Measurements from ENCODE around the gene ACBD3.

Gene ACBD3

GRCh38 chr1:226100436-226101391 lies 85.8 kb downstream of the ACBD3 start:
- no peaks in the 10 kb centered on the region for H3K36me3 ChIP-seq (replicated peaks)
- in situ Hi-C loops (cut with HindIII; ENCODE audit: low pct_ligation_motif_present, low sequenced_read_pairs), result no loop called here
- peak; percentile 24 for DNase-seq
- H3K27ac ChIP-seq, result no peak overlapping the region
- H3K4me3 ChIP-seq (ENCODE audit: low read depth, low read length), result peak overlapping the region; percentile 48
- no peaks in the 10 kb centered on the region for H3K27me3 ChIP-seq (replicated peaks)
- no peak for TF ChIP-seq CTCF (IDR thresholded peaks at IDR 0.05; ENCODE audit: low read depth, low read length, missing control alignments)

GRCh38 chr1:226098870-226099835 lies 87.4 kb downstream of the ACBD3 start:
- H3K36me3 ChIP-seq (replicated peaks), result no peaks in the 10 kb centered on the region
- TF ChIP-seq CTCF (IDR thresholded peaks at IDR 0.05; ENCODE audit: low read depth, low read length, missing control alignments), result no peak
- no peak overlapping the region for H3K27ac ChIP-seq
- no peaks in the 10 kb centered on the region for H3K27me3 ChIP-seq (replicated peaks)
- H3K4me3 ChIP-seq (ENCODE audit: low read depth, low read length), result no peak overlapping the region
- in situ Hi-C loops (cut with HindIII; ENCODE audit: low pct_ligation_motif_present, low sequenced_read_pairs), result no loop called here
- DNase-seq, result no peak

- H3K27me3 ChIP-seq (replicated peaks), result no peaks in the 10 kb centered on the region
- H3K4me3 ChIP-seq (ENCODE audit: low read depth, low read length), result no peak overlapping the region
- TF ChIP-seq CTCF (IDR thresholded peaks at IDR 0.05; ENCODE audit: low read depth, low read length, missing control alignments), result no peak
- peak overlapping the region; percentile 45 for H3K27ac ChIP-seq
- H3K36me3 ChIP-seq (replicated peaks), result no peaks in the 10 kb centered on the region
- in situ Hi-C loops (cut with HindIII; ENCODE audit: low pct_ligation_motif_present, low sequenced_read_pairs), result no loop called here
- DNase-seq, result peak; percentile 72
These were observed 88.5 kb downstream of the ACBD3 start for GRCh38 chr1:226097866-226098625.

GRCh38 chr1:226095286-226095685 lies 91.3 kb downstream of the ACBD3 start:
- DNase-seq, result no peak
- in situ Hi-C loops (cut with HindIII; ENCODE audit: low pct_ligation_motif_present, low sequenced_read_pairs), result no loop called here
- TF ChIP-seq CTCF (IDR thresholded peaks at IDR 0.05; ENCODE audit: low read depth, low read length, missing control alignments), result no peak
- H3K27ac ChIP-seq, result no peak overlapping the region
- H3K27me3 ChIP-seq (replicated peaks), result no peaks in the 10 kb centered on the region
- H3K36me3 ChIP-seq (replicated peaks), result no peaks in the 10 kb centered on the region
- H3K4me3 ChIP-seq (ENCODE audit: low read depth, low read length), result no peak overlapping the region
